OCI-LY1 (cell line): ENCODE data around the gene KRTAP9-9.

Experiments used
- CTCF ChIP-seq: fragments of 200-600 bp; sonication (generic), shearing (Covaris generic); IDR thresholded peaks from 2 replicates; pipeline ENCODE4 v1.5.1; 2017; ENCODE audit warnings: mild to moderate bottlenecking, antibody characterized with exemption, low read length, moderate library complexity, mixed read lengths
- EZH2 ChIP-seq: fragments of 200-600 bp; sonication (generic), shearing (Covaris generic); IDR thresholded peaks from 2 replicates; pipeline ENCODE4 v1.8.0; 2017; ENCODE audit warnings: borderline replicate concordance, mixed run types, mild to moderate bottlenecking, antibody characterized with exemption, low read length, moderate library complexity, mixed read lengths

GRCh38 chr17:41287050-41287449 lies 31.9 kb downstream of the KRTAP9-9 start:
- TF ChIP-seq CTCF (no peak), EZH2 (no peak)
